ENCODE results near the gene SLC25A22.

Gene SLC25A22

GRCh38 chr11:770642-771616 is 27.2 kb downstream of the SLC25A22 start:
- no peak for DNase-seq

- DNase-seq: no peak
Measured at GRCh38 chr11:769887-770641, 28.0 kb downstream of the SLC25A22 start.

GRCh38 chr11:767238-767637 is 30.8 kb downstream of the SLC25A22 start:
- no peak for DNase-seq

- no peak for DNase-seq
Measured at GRCh38 chr11:766936-767210, 31.2 kb downstream of the SLC25A22 start.

- no peak for DNase-seq
Measured at GRCh38 chr11:766106-766935, 31.8 kb downstream of the SLC25A22 start.

- DNase-seq: no peak
Measured at GRCh38 chr11:765802-766091, 32.3 kb downstream of the SLC25A22 start.

- peak; percentile 53 to 79 for DNase-seq
Measured at GRCh38 chr11:765025-765801, 32.9 kb downstream of the SLC25A22 start.

GRCh38 chr11:764322-765024 is 33.6 kb downstream of the SLC25A22 start:
- DNase-seq: no peak

- DNase-seq: no peak
Measured at GRCh38 chr11:763549-764321, 34.3 kb downstream of the SLC25A22 start.

GRCh38 chr11:763073-763463 is 35.0 kb downstream of the SLC25A22 start:
- DNase-seq: no peak

GRCh38 chr11:762421-763072 is 35.5 kb downstream of the SLC25A22 start:
- peak; percentile 76 to 93 for DNase-seq

GRCh38 chr11:761526-762108 is 36.5 kb downstream of the SLC25A22 start:
- no peak for DNase-seq

- DNase-seq: no peak
Measured at GRCh38 chr11:760236-760635, 37.8 kb downstream of the SLC25A22 start.

GRCh38 chr11:749731-750130 is 48.4 kb downstream of the SLC25A22 start:
- DNase-seq: no peak

- DNase-seq: no peak
Measured at GRCh38 chr11:748007-748359, 50.1 kb downstream of the SLC25A22 start.

- peak; percentile 61 to 85 for DNase-seq
Measured at GRCh38 chr11:747158-748006, 50.7 kb downstream of the SLC25A22 start, which contains the start of gene TALDO1. TALDO1 (plus strand) TSS chr11:747464; CDS start chr11:747482, 18 bp downstream.

- DNase-seq: peak in 1 of 2 experiments; percentile 55
Measured at GRCh38 chr11:746289-747157, 51.6 kb downstream of the SLC25A22 start.

GRCh38 chr11:745428-745827 is 52.7 kb downstream of the SLC25A22 start:
- DNase-seq: no peak

All from NCI-H524 (cell line).